Neural cell (in vitro differentiated cells): ENCODE data around the gene SERPINA3. TPM values are rescaled to one million over a fixed set of nuclear protein-coding genes. Genes with fewer than 3 reads are reported as not detected.

ENCODE experiments used
- H2AFZ ChIP-seq: fragments of 200-600, 300-800 bp; sonication (generic), shearing (Covaris generic); 2 replicates; pipeline ENCODE4 v1.6.0; 2014; ENCODE audit warnings: low read depth, mild to moderate bottlenecking, antibody characterized with exemption, low read length, moderate library complexity
- H3F3A ChIP-seq: fragments of 200-600 bp; shearing (Covaris generic); 2 replicates; pipeline ENCODE4 v1.6.1; 2016; ENCODE audit warnings: mild to moderate bottlenecking, moderate library complexity, mixed read lengths, antibody characterized with exemption, low read length; ENCODE audit not compliant: insufficient read depth, poor library complexity, severe bottlenecking
- H3K27ac ChIP-seq: fragments of 200-600, 300-800 bp; sonication (generic), shearing (Covaris generic); 2 replicates; pipeline ENCODE4 v1.5.1; 2014; ENCODE audit warnings: mild to moderate bottlenecking, low read length, moderate library complexity
- H3K27me3 ChIP-seq: fragments of 300-800, 200-600 bp; sonication (generic), shearing (Covaris generic); 2 replicates; pipeline ENCODE4 v1.6.0; 2014; ENCODE audit warnings: mild to moderate bottlenecking, low read depth, low read length, moderate library complexity; ENCODE audit not compliant: insufficient read depth
- H3K36me3 ChIP-seq: fragments of 300-800, 200-600 bp; sonication (generic), shearing (Covaris generic); 2 replicates; pipeline ENCODE4 v1.5.1; 2014; ENCODE audit warnings: mild to moderate bottlenecking, antibody characterized with exemption, low read length, moderate library complexity; ENCODE audit not compliant: insufficient read depth
- H3K4me2 ChIP-seq: fragments of 300-800, 200-600 bp; sonication (generic), shearing (Covaris generic); 2 replicates; pipeline ENCODE4 v1.6.0; 2014; ENCODE audit warnings: mild to moderate bottlenecking, low read length
- H3K4me3 ChIP-seq: fragments of 300-800, 200-600 bp; sonication (generic), shearing (Covaris generic); 2 replicates; pipeline ENCODE4 v1.5.1; 2014; ENCODE audit warnings: mild to moderate bottlenecking, low read length, moderate library complexity
- H3K79me2 ChIP-seq: fragments of 200-600 bp; shearing (Covaris generic); replicated peaks from 2 replicates; pipeline ENCODE4 v1.6.0; 2014; ENCODE audit warnings: mild to moderate bottlenecking, low read length, moderate library complexity; ENCODE audit not compliant: insufficient read depth
- H3K9ac ChIP-seq: fragments of 300-800, 200-600 bp; sonication (generic), shearing (Covaris generic); 2 replicates; pipeline ENCODE4 v1.6.1; 2016; ENCODE audit warnings: mild to moderate bottlenecking, low read length, mixed read lengths
- H3K9me2 ChIP-seq: fragments of 200-600 bp; shearing (Covaris generic); 2 replicates; pipeline ENCODE4 v1.6.1; 2016; ENCODE audit warnings: mild to moderate bottlenecking, low read length, mixed read lengths; ENCODE audit not compliant: insufficient read depth
- H3K9me3 ChIP-seq: fragments of 200-600, 300-800 bp; sonication (generic), shearing (Covaris generic); 2 replicates; pipeline ENCODE4 v1.6.1; 2016; ENCODE audit warnings: mild to moderate bottlenecking, mixed run types, low read length, moderate library complexity, mixed read lengths
- H4K20me1 ChIP-seq: fragments of 200-600 bp; shearing (Covaris generic); 2 replicates; pipeline ENCODE4 v1.6.1; 2016; ENCODE audit warnings: mild to moderate bottlenecking, mixed run types; ENCODE audit not compliant: insufficient read depth
- CTCF ChIP-seq: fragments of 450-650 bp; IDR thresholded peaks from 2 replicates; pipeline ENCODE4 v1.5.1; 2014; ENCODE audit warnings: antibody characterized with exemption, mild to moderate bottlenecking, moderate library complexity; ENCODE audit not compliant: poor library complexity, severe bottlenecking
- EP300 ChIP-seq: fragments of 450-650 bp; conservative IDR thresholded peaks from 2 replicates; pipeline ENCODE4 v1.6.1; 2014; ENCODE audit warnings: antibody characterized with exemption, mild to moderate bottlenecking, moderate library complexity; ENCODE audit not compliant: poor library complexity, severe bottlenecking
- EZH2 ChIP-seq: fragments of 200-600, 300-800 bp; shearing (Covaris generic), sonication (generic); IDR thresholded peaks from 2 replicates; pipeline ENCODE4 v1.6.1; 2014; ENCODE audit warnings: antibody characterized with exemption, low read length, borderline replicate concordance, mild to moderate bottlenecking; ENCODE audit not compliant: insufficient read depth, poor library complexity, severe bottlenecking
- MXI1 ChIP-seq: fragments of 450-650 bp; conservative IDR thresholded peaks from 2 replicates; pipeline ENCODE4 v1.6.1; 2014; ENCODE audit warnings: antibody characterized with exemption, mild to moderate bottlenecking; ENCODE audit not compliant: poor library complexity, severe bottlenecking
- POLR2AphosphoS5 ChIP-seq: IDR thresholded peaks from 2 replicates; pipeline ENCODE4 v1.6.1; 2012
- RAD21 ChIP-seq: fragments of 450-650 bp; conservative IDR thresholded peaks from 2 replicates; pipeline ENCODE4 v1.6.1; 2014; ENCODE audit warnings: antibody characterized with exemption, mild to moderate bottlenecking, moderate library complexity
- REST ChIP-seq: IDR thresholded peaks from 2 replicates; pipeline ENCODE4 v1.6.1; 2012; ENCODE audit warnings: borderline replicate concordance
- SMC3 ChIP-seq: fragments of 450-650 bp; conservative IDR thresholded peaks from 2 replicates; pipeline ENCODE4 v1.6.1; 2014; ENCODE audit warnings: antibody characterized with exemption, mild to moderate bottlenecking, moderate library complexity; ENCODE audit not compliant: poor library complexity
- TAF1 ChIP-seq: IDR thresholded peaks from 2 replicates; pipeline ENCODE4 v1.6.1; 2012; ENCODE audit warnings: low read depth
- polyA plus RNA-seq: library from polyadenylated mRNA; depleted of rRNA; stranded (reverse); fragments of >200 nt; gene quantifications from 2 replicates; pipeline ENCODE4 v1.2.3, GENCODE V29; 2014

SERPINA3 gene
- polyA plus RNA-seq, 1 donor from 2014 or later = not detected

GRCh38 chr14:94670692-94671285 lies 58.6 kb downstream of the SERPINA3 start:
- Histone ChIP-seq H3K4me2 (no peak overlapping the region), H3K36me3 (no peaks in the 10 kb centered on the region), H3K79me2 (no peaks in the 10 kb centered on the region), H3K27me3 (no peaks in the 10 kb centered on the region), H2AFZ (no peak overlapping the region), H3F3A (no peaks in the 10 kb centered on the region), H4K20me1 (no peaks in the 10 kb centered on the region), H3K9me2 (no peaks in the 10 kb centered on the region), H3K4me3 (no peak overlapping the region), H3K9me3 (no peaks in the 10 kb centered on the region), H3K9ac (no peak overlapping the region), H3K27ac (no peak overlapping the region)
- no peak for TF ChIP-seq MXI1
- no peak for TF ChIP-seq EP300
- TF ChIP-seq EZH2 = no peak
- no peak for TF ChIP-seq REST
- TF ChIP-seq TAF1 = no peak
- no peak for TF ChIP-seq POLR2AphosphoS5
- no peak for TF ChIP-seq RAD21
- TF ChIP-seq SMC3 = no peak
- TF ChIP-seq CTCF = no peak

GRCh38 chr14:94671870-94672444 lies 59.8 kb downstream of the SERPINA3 start:
- H3K9ac ChIP-seq = no peak overlapping the region
- H3K9me2 ChIP-seq = no peaks in the 10 kb centered on the region
- no peak overlapping the region for H2AFZ ChIP-seq
- no peaks in the 10 kb centered on the region for H3K27me3 ChIP-seq
- no peaks in the 10 kb centered on the region for H4K20me1 ChIP-seq
- H3K4me2 ChIP-seq = no peak overlapping the region
- no peaks in the 10 kb centered on the region for H3K79me2 ChIP-seq
- H3K27ac ChIP-seq = no peak overlapping the region
- H3K36me3 ChIP-seq = no peaks in the 10 kb centered on the region
- TF ChIP-seq TAF1 (no peak), CTCF (no peak), REST (no peak)
- H3F3A ChIP-seq = no peaks in the 10 kb centered on the region
- no peaks in the 10 kb centered on the region for H3K9me3 ChIP-seq
- H3K4me3 ChIP-seq = no peak overlapping the region
